KOPT-K1 (cell line): ENCODE results near the gene TK2.
"Not testable (repeated sequence)": the region's sequence is repeated elsewhere in the genome, so short reads cannot be mapped to it uniquely, and the experiment has no call there.

Experiments used
- H3K27ac ChIP-seq: fragments of 200-600 bp; sonication (generic); 2 replicates; pipeline ENCODE4 v1.5.1; 2016; ENCODE audit warnings: antibody characterized with exemption, mild to moderate bottlenecking, low read depth, low read length; ENCODE audit not compliant: poor library complexity, severe bottlenecking
- H3K36me3 ChIP-seq: fragments of 200-600 bp; sonication (generic); 2 replicates; pipeline ENCODE4 v1.5.1; 2017; ENCODE audit warnings: antibody characterized with exemption, mild to moderate bottlenecking, low read length, moderate library complexity; ENCODE audit not compliant: insufficient read depth
- H3K9me3 ChIP-seq: fragments of 200-600 bp; sonication (generic); 2 replicates; pipeline ENCODE4 v1.5.1; 2017; ENCODE audit warnings: antibody characterized with exemption, low read length, mild to moderate bottlenecking; ENCODE audit not compliant: insufficient read depth, poor library complexity, severe bottlenecking

TK2 gene

GRCh38 chr16:66471264-66471663, 78.7 kb downstream of the TK2 start:
- Histone ChIP-seq H3K9me3 (no peaks in the 10 kb centered on the region), H3K36me3 (no peaks in the 10 kb centered on the region), H3K27ac (no peak overlapping the region)

GRCh38 chr16:66470556-66470955, 79.4 kb downstream of the TK2 start:
- Histone ChIP-seq H3K27ac (no peak overlapping the region), H3K36me3 (no peaks in the 10 kb centered on the region), H3K9me3 (no peaks in the 10 kb centered on the region)

- Histone ChIP-seq H3K9me3 (no peaks in the 10 kb centered on the region), H3K27ac (no peak overlapping the region), H3K36me3 (no peaks in the 10 kb centered on the region)
These were observed 79.9 kb downstream of the TK2 start for GRCh38 chr16:66469947-66470546.

GRCh38 chr16:66469291-66469946, 80.5 kb downstream of the TK2 start:
- Histone ChIP-seq H3K9me3 (no peaks in the 10 kb centered on the region), H3K36me3 (no peaks in the 10 kb centered on the region), H3K27ac (no peak overlapping the region)

GRCh38 chr16:66468321-66468965, 81.5 kb downstream of the TK2 start:
- Histone ChIP-seq H3K27ac (no peak overlapping the region), H3K36me3 (no peaks in the 10 kb centered on the region), H3K9me3 (no peaks in the 10 kb centered on the region)

GRCh38 chr16:66467611-66468010, 82.3 kb downstream of the TK2 start:
- no peaks in the 10 kb centered on the region for H3K36me3 ChIP-seq
- H3K9me3 ChIP-seq = no peaks in the 10 kb centered on the region
- no peak overlapping the region for H3K27ac ChIP-seq

GRCh38 chr16:66466636-66467035, 83.3 kb downstream of the TK2 start:
- not testable (repeated sequence) for H3K27ac ChIP-seq, H3K9me3 ChIP-seq, H3K36me3 ChIP-seq

GRCh38 chr16:66465946-66466345, 84.0 kb downstream of the TK2 start:
- not testable (repeated sequence) for H3K36me3 ChIP-seq, H3K9me3 ChIP-seq, H3K27ac ChIP-seq

GRCh38 chr16:66462912-66463311, 87.0 kb downstream of the TK2 start:
- H3K36me3 ChIP-seq = no peaks in the 10 kb centered on the region
- no peak overlapping the region for H3K27ac ChIP-seq
- H3K9me3 ChIP-seq = no peaks in the 10 kb centered on the region

GRCh38 chr16:66460703-66461102, 89.2 kb downstream of the TK2 start:
- no peaks in the 10 kb centered on the region for H3K36me3 ChIP-seq
- no peaks in the 10 kb centered on the region for H3K9me3 ChIP-seq
- H3K27ac ChIP-seq = no peak overlapping the region

GRCh38 chr16:66459878-66460277, 90.0 kb downstream of the TK2 start:
- Histone ChIP-seq H3K9me3 (no peaks in the 10 kb centered on the region), H3K27ac (no peak overlapping the region), H3K36me3 (no peaks in the 10 kb centered on the region)

GRCh38 chr16:66458853-66459252, 91.1 kb downstream of the TK2 start:
- Histone ChIP-seq H3K27ac (no peak overlapping the region), H3K36me3 (no peaks in the 10 kb centered on the region), H3K9me3 (no peaks in the 10 kb centered on the region)

- Histone ChIP-seq H3K36me3 (no peaks in the 10 kb centered on the region), H3K27ac (no peak overlapping the region), H3K9me3 (no peaks in the 10 kb centered on the region)
These were observed 91.6 kb downstream of the TK2 start for GRCh38 chr16:66458292-66458691.
